Left ventricle myocardium superior (tissue), 1 donor: ENCODE measurements around the gene PTH1R. TPM values are rescaled to one million over a fixed set of nuclear protein-coding genes. Genes with fewer than 3 reads are reported as not detected.

Experiments used
- ATAC-seq: fragments of 200-7000 bp; cut with Tn5 transposase; one replicate; pipeline ENCODE4 v1.9.1; 2020; ENCODE audit warnings: mild to moderate bottlenecking, moderate library complexity
- DNase-seq: peaks from one replicate; pipeline ENCODE4 v3.0.0-alpha.2; 2020
- intact Hi-C: fragments of 100-400 bp; cut with micrococcal nuclease; formaldehyde crosslinking; loops from one replicate; pipeline ENCODE4 v1.11.0; 2022
- total RNA-seq: library from RNA; stranded (reverse); fragmentation: NEBNext Ultra II Directional; extraction: Animal tissue kit (Norgen Biotek cat#: 25700); gene quantifications from one replicate; pipeline ENCODE4 v1.2.1, GENCODE V29; 2021
- donor health status: DM: no; HTN: yes; CAD: no; lungs with severe emphysema.

PTH1R gene
- total RNA-seq, 1 donor from 2014 or later: 13.0 TPM

DNA sequence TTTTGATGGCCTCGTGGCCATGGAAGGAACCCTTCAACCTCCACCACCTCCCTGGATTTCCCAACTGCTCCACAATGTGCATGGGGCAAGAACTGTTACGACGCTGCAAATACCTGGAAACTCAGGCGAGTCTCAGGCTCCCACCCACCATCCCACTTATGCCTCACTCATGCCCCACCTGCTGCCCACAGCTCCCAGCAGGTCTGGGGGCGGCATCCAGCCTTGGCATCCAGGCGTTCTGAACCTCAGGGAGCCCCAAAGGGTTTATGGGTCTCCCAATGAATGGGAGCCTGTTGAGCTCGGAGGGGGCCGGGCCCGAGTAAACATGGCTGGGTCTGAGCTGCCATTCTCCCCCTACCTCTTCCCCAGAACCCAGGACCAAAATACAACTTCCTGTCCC, 2.0 kb upstream of the PTH1R start:
- ATAC-seq: no peak
- DNase-seq: no peak
- intact Hi-C loops: no loop called here

DNA sequence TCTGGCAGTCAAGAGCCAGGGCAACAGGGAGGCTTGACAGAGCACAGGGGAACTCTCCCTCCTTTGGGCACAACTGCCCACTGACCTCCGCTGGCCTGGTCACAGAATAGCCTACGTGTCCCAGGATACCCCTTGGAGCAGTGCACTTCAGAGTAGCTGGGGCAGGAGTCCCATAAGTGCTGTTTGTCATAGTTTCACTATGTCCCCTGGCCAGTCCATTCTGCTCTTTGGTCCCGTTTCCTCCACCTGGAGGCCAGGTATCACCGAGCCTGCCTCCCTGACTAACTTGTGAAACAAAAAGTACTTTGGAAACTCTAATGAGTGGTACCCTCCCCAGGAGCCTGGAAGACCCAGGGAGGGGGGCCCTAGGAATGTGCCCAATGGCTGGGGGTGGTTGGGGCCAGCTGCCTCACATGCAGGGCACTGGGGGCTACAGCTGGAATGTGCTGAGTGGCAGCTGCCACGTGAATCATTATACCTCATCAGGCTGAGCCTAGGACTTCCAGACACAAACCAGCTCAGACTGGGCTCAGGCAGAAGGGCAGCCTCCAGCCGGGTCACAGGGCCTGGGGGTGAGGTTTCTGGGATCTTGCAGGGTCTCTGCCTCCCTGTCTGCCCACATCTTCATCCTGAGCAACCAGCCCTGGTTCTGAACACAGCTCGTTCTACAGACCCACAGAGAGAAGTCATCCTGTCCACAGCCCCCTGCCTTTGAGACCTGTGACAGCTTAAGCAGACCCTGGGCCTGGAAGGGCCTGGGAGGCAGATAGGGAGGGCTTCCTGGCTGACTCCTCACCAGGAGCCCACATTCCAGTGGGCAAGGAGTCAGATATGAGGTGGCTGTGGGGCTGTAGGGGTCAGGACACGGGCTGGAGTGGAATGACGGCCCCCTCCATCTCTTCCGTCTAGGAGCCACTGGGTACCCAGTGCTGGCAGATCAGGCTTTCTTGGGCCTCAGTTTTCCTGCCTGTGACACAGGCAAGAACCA, 914 bp upstream of the PTH1R start:
- DNase-seq (no peak), ATAC-seq (no peak)
- intact Hi-C loops: no loop called here

DNA sequence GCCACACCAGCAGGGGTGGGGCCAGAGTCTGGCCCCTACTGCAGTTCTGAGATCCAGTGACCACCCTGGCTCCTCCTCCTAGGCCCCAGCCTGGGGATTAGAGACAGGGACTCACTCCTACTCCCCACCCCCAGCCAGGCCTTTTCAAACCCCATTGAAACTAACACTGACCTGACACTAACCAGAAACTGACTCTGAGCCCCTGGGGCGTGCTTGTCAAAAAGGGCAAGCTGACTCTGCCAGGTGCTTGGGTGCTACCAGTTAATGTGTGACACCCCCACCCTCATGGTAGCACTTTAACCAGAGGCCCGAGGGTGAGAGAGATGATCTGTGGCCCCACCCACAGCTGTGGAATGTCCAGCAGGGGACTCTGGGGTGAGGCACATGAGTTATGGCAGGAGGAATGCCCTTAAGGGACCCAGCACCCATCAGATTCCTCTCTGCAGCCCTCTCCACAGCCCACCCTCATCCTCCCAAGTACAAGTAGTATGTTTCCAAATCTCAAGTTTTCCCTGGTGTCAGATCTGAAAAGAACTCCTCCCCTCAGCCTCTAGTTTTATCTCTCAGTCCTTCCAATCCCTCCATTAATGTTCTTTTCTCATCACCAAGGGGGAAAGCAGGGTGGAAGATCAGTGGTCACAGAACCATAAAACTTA, 1.4 kb downstream of the PTH1R start:
- ATAC-seq: no peak
- intact Hi-C loops: no loop called here
- DNase-seq: no peak

DNA sequence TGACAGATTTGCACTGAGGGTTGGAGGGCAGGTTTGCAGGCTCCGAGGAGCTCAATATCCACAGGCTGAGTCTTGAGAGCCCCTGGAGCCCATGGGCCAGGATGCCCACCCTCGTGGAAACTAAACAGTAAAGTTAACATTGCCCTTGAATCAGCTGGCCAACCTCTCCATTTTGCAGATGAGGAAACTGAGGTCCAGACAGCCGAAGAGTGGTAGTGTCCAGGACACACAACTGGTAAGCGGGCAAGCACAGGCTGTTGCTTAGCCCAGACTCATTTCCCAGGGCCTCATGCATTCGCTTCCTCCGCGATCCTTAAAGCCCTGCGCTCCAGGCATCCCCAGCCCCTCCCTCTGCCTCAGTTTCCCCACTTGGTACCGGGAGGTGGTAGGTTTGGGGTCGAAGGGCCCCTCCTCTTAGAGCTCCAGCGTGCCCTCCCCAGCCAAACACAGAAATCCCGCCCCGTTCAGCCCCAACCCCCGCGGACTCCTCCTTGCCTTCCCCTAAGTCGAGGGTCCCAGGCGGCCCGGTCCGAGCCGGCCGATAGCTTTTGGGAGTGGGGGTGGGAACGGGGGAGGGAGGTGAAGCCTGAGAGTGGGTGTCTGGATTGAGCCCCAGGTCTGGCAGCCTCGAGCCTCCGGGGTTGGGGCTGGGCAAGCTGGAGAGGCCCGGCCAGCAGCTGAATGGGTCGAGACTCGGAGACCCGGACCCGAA, 3.5 kb downstream of the PTH1R start:
- DNase-seq: no peak
- no peak for ATAC-seq
- intact Hi-C loops: no loop called here

GRCh38 chr3:46881596-46882376, 4.3 kb downstream of the PTH1R start:
- ATAC-seq: peak; percentile 55
- intact Hi-C loops: no loop called here
- peak; percentile 68 for DNase-seq

GRCh38 chr3:46882377-46883053, 5.0 kb downstream of the PTH1R start:
- intact Hi-C loops: no loop called here
- peak; percentile 58 for DNase-seq
- ATAC-seq: peak; percentile 58

DNA sequence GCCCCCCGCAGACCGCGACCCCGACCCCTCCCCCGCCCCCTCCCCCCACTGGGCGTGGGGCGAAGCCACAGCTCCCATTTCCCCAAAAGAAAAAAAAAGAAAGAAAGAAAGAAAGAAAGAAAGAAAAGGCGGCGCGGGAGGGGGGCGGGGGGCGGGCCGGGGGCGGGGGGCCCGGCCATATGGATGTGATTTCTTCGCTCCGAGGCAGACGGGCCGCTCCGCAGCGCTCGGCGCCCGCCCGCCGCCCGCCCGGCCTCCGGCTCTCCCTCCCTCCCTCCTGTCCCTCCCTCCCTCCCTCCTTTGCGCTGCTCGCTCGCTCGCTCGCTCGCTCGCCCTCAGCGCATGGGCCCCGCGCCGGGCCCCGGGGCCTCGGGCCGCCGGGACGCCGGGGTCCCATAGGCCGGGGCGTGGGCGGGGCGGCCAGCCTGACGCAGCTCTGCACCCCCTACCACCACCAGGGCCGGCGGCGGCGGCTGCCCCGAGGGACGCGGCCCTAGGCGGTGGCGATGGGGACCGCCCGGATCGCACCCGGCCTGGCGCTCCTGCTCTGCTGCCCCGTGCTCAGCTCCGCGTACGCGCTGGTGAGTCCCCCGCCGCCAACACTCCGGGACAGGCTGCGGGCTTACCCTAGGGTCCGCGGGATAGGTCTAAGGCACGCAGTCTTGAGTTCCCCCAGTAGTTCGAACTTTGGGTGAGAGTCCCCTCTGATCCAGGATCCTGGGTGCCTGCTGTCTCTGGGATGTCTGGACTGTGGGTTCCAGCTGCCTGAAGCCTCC, 5.7 kb downstream of the PTH1R start:
- ATAC-seq (peak; percentile 74), DNase-seq (no peak)
- intact Hi-C loops: no loop called here

DNA sequence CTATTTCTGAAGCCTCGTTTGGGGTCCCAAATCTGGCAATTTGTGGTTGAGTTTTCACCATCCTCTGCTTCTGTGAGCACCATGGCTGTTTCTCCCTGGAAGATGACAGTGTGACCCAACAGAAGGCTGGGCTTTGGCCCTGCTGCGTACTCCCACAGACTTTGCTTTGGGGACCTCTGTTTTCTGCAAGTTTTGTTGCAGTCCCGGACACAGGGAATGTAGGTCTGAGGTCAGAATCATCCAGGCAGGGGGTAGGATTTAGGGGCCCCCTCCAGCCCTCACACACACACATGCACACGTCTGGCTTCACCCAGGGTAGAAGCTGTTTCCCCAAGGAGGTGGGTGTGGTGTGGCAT, 6.3 kb downstream of the PTH1R start:
- intact Hi-C loops: no loop called here
- ATAC-seq: no peak
- DNase-seq: no peak

GRCh38 chr3:46884427-46884826, 6.9 kb downstream of the PTH1R start:
- intact Hi-C loops: no loop called here
- no peak for DNase-seq
- ATAC-seq: no peak

DNA sequence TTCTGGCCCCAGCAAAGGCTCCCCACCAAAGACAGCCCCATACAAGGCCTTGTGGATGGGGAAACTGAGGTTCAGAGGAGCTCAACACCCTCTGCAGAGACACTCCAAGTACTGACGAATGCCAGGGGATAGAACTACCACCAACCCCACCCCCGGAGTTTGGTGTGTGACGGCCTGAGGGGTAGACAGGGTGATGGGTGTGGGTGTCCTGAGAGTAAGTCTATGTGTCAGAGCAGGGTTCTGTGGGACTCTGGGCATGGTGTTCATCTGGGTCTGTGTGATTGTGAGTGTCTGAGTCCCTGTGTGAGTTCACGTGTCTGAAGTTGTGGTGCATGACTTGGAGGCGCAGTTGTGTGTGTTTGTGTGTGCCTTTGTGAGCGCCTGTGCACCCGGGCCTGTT, 7.4 kb downstream of the PTH1R start:
- DNase-seq (no peak), ATAC-seq (no peak)
- intact Hi-C loops: no loop called here

DNA sequence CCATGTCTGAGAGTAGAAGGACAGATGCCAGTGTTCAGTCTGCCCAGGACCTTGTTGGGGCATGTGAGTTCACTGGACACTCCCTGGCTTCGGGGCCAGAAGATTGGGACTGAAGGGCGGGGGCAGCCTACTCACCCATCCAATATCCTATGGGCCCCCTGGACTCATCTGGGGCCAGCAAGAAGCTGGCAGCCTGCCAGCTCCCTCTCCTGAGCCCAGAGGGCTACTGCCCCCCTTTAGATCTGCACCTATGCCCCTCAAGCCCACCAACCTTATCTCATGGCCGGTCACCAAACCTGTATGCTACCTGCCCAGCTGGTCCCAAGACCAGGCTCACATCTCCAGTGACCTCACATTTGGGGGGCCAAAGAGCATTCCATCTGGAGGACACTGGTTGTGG, 8.1 kb downstream of the PTH1R start:
- ATAC-seq: no peak
- intact Hi-C loops: no loop called here
- no peak for DNase-seq

DNA sequence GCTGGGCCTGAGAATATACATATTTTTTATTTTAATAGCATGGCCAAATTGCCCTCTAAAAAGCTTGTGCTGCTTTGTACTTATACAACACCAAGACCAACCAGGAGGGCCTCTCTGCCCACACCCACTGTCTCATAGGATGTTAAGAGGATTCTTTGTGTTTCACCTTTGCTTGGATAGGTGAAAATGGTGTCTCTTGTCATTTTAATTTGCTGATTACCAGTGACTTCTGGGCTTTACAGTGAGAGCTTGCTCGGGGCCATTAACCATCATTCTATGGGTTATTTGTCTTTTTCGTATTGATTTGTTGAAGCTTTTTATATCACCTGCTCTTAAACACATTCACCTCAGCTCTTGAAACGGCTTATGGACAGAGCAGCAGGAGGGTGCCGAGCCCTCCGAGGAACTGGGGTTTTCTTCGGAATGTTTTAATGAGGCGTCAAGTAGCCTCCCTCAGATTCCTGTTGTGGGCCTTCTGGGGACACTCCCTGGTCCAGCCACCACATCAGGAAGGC, 10.5 kb downstream of the PTH1R start:
- intact Hi-C loops: no loop called here
- ATAC-seq (no peak), DNase-seq (no peak)

DNA sequence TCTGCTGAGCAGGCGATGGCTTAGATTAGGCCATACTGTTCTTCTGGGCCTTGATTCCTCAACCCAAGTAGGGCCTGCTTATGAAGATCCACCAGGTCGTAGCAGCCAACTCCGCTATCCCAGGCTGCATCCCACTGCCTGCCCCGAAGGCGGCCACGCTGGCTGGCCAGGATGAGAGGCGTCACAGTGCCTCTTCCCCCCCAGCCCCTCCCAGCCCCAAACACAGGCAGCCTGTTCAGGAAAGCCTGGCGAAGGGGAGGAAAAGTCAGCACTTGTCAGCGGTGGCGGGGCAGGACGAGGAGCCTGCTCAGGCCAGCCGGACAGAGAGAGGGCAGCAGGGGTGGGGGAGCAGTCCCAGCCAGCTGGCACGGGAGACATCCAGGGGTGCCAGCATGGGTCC, 11.2 kb downstream of the PTH1R start:
- no peak for DNase-seq
- ATAC-seq: no peak
- intact Hi-C loops: no loop called here

DNA sequence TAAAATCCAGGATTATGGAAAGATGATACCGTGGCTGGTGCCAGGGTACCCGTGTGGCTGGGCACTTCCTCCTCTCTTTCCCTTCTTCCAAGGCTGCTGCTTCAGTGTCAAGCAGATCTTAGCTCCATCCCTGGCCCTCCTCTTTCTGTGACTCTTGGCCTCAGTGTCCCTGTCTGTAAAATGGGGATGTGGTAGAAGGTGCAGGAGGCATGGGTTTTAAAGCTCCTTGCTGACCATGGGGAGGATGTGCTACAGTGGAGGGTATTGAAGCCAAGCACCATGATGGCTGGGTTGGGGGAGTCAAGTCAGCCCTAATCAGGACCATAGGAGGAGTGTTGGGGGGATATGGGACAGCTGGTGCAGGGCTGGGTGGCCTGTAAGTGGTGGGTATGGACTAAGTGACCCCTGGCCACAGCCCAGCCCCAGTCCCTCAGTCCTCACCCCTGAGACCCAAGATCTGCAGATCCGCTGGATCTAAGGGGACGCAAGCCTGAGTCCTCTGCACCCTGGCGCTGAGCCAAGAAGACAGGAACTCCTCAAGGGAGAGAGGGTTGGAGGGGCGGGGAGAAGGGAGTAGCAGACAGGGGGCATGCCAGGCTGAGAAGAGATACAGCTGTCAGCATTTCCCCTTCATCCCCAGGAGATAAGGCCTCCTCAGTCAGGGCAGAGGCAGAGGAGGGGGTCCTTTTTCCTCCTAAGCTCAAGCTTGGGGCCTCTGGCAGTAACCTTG, 12.0 kb downstream of the PTH1R start:
- intact Hi-C loops: no loop called here
- ATAC-seq (peak; percentile 4), DNase-seq (peak; percentile 65)

DNA sequence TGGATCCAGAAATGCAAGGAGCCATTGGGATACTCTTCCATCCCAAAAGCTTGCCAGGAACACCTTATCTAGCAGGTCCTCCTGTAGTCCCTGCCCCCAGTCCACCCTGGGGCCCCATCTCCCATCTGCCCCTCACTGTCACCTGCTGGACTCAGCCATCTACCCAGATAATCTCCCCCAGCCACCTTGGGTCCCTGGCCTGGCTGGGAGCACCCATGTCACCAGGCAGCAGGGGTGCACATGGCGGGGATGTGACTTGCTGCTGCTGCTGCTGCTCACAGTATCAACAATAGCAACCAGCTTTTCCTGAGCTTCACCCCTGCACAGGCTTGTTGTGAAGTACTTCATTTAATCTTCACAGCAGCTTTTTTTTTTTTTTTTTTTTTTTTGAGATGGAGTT, 12.6 kb downstream of the PTH1R start:
- DNase-seq (no peak), ATAC-seq (no peak)
- intact Hi-C loops: no loop called here

DNA sequence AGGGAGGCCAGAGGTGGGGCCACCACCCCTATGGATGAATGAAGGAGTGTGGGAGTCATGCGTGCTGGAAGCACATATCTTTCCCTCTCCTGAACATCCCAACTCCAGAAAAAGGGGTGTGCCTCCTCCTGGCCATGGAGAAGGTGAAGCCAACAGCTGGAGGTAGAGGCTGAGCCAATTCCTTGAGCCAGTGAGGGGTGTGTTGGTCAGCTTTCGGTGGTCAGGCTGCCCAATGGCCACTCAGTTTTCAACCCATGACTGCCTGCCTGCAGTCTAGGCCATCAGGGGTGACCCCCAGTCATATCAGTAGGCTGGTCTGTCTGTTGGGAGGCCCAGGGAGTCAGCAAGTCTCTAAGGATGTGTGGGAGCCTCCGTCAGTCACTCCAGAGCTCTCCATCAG, 13.6 kb downstream of the PTH1R start:
- no peak for DNase-seq
- intact Hi-C loops: no loop called here
- no peak for ATAC-seq
